K562 (cell line): Measurements from ENCODE around the gene WASL. TPM values are rescaled to one million over a fixed set of nuclear protein-coding genes. Genes with fewer than 3 reads are reported as not detected.

Experiments
- ATAC-seq: fragments of 200-7000 bp; cut with Tn5 transposase; 3 replicates; pipeline ENCODE4 v1.9.1; 2020; ENCODE audit warnings: moderate library complexity
- BruUV-seq: library from RNA; stranded (reverse); fragments of 400-500 nt; replicated peaks from 2 replicates; lab custom pipeline; 2021; lab: Mats Ljungman, UMichigan
- CTCF ChIA-PET: fragments of 300-600 bp; formaldehyde crosslinking; extraction: SDS; loops from one replicate; lab custom pipeline; 2021; ENCODE audit warnings: low intra/inter-chr PET ratio; lab: Yijun Ruan, JAX
- POLR2A ChIA-PET: fragments of 300-600, 350-650 bp; sonication (Branson Sonifier 250); formaldehyde crosslinking; extraction: SDS; loops from one replicate; lab custom pipeline; 2021; ENCODE audit warnings: antibody characterized with exemption, inconsistent platforms; lab: Yijun Ruan, JAX
- DNase-seq, 4 experiments: peaks; one replicate each; pipeline versions ENCODE4 v3.0.0 to v3.0.0-alpha.2; 2011 to 2018; ENCODE audit warnings: low spot score in 3 of 4, mixed read lengths in 3 of 4; ENCODE audit errors: extremely low read depth in 1 of 4
- FAIRE-seq: peaks from 2 replicates; lab custom pipeline; 2011; peaks lifted over from hg19 to GRCh38; lab: Jason Lieb, UNC
- H2AFZ ChIP-seq: 2 replicates; pipeline ENCODE4 v1.6.0; 2011; ENCODE audit warnings: low read depth, low read length, control low read depth, inconsistent platforms
- H3K27ac ChIP-seq: fragments of 200-600 bp; 3 replicates; pipeline ENCODE4 v1.8.0; 2011; ENCODE audit warnings: low read depth, mild to moderate bottlenecking, control low read depth, inconsistent platforms, low read length, moderate library complexity, mixed read lengths; ENCODE audit errors: extremely low read depth
- H3K27me3 ChIP-seq, 2 experiments: fragments of 300-600 bp in 1 of 2; 2 replicates in 1 of 2; 3 replicates in 1 of 2; pipeline versions ENCODE4 v1.6.0 to v1.8.0; 2011; ENCODE audit warnings: inconsistent platforms in 2 of 2, low read length in 2 of 2, mild to moderate bottlenecking in 1 of 2, mixed read lengths in 1 of 2, moderate library complexity in 1 of 2; ENCODE audit not compliant: control insufficient read depth in 2 of 2, insufficient read depth in 2 of 2
- H3K36me3 ChIP-seq: fragments of 300-600 bp; 3 replicates; pipeline ENCODE4 v1.8.0; 2011; ENCODE audit warnings: mild to moderate bottlenecking, low read length, inconsistent platforms; ENCODE audit not compliant: control insufficient read depth, insufficient read depth
- H3K4me1 ChIP-seq, 2 experiments: fragments of 200-600 bp in 1 of 2; replicated peaks in 1 of 2; 2 replicates in 1 of 2; 3 replicates in 1 of 2; pipeline versions ENCODE4 v1.5.1 to v1.8.0; 2011; ENCODE audit warnings: inconsistent platforms in 2 of 2, low read length in 2 of 2, mild to moderate bottlenecking in 1 of 2, mixed read lengths in 1 of 2, moderate library complexity in 1 of 2; ENCODE audit not compliant: control insufficient read depth in 2 of 2, insufficient read depth in 2 of 2
- H3K4me2 ChIP-seq: 2 replicates; pipeline ENCODE4 v1.6.1; 2011; ENCODE audit warnings: low read length, control low read depth, inconsistent platforms, mixed read lengths; ENCODE audit not compliant: insufficient read depth
- H3K4me3 ChIP-seq: fragments of 200-600 bp; sonication (generic), shearing (Covaris generic); 2 replicates; pipeline ENCODE4 v1.5.1; 2016; ENCODE audit warnings: control low read depth, inconsistent platforms
- H3K79me2 ChIP-seq: fragments of 200-600 bp; 3 replicates; pipeline ENCODE4 v1.8.0; 2011; ENCODE audit warnings: low read length, inconsistent platforms; ENCODE audit not compliant: control insufficient read depth, insufficient read depth
- H3K9ac ChIP-seq, 2 experiments: 2 replicates each; pipeline versions ENCODE4 v1.6.0 to v1.6.1; 2011; ENCODE audit warnings: low read depth in 2 of 2, low read length in 2 of 2, control low read depth in 1 of 2, inconsistent platforms in 1 of 2, mild to moderate bottlenecking in 1 of 2, mixed read lengths in 1 of 2; ENCODE audit not compliant: insufficient read depth in 1 of 2
- H3K9me1 ChIP-seq: one replicate; pipeline ENCODE4 v1.6.0; 2011; ENCODE audit warnings: inconsistent platforms, mild to moderate bottlenecking, low read length, moderate library complexity; ENCODE audit not compliant: control insufficient read depth, insufficient read depth
- H3K9me3 ChIP-seq: replicated peaks from 2 replicates; pipeline ENCODE4 v1.5.1; 2011; ENCODE audit warnings: low read depth, low read length, inconsistent platforms; ENCODE audit not compliant: control insufficient read depth, insufficient read depth
- H4K20me1 ChIP-seq: replicated peaks from 2 replicates; pipeline ENCODE4 v1.6.1; 2011; ENCODE audit warnings: low read length, inconsistent platforms, mixed read lengths; ENCODE audit not compliant: control insufficient read depth, insufficient read depth
- CHD4 ChIP-seq: fragments of 200-600 bp; sonication (generic); IDR thresholded peaks from 3 replicates; pipeline ENCODE4 v1.6.1; 2012; ENCODE audit warnings: low read depth, mild to moderate bottlenecking, mixed read lengths, low read length, inconsistent platforms; ENCODE audit not compliant: insufficient read depth, insufficient replicate concordance, poor library complexity, severe bottlenecking
- HSF4 ChIP-seq: fragments of 250-450 bp; sonication (Bioruptor Pico); IDR thresholded peaks from 2 replicates; pipeline ENCODE4 v2.1.2; 2022; ENCODE audit warnings: mild to moderate bottlenecking, moderate library complexity, borderline replicate concordance
- PHF8 ChIP-seq: fragments of 200-600 bp; sonication (generic); IDR thresholded peaks from 2 replicates; pipeline ENCODE4 v1.6.1; 2012; ENCODE audit warnings: mixed run types, mild to moderate bottlenecking, inconsistent platforms, low read length, moderate library complexity, borderline replicate concordance
- PRMT5 ChIP-seq: sonication (generic); formaldehyde crosslinking; IDR thresholded peaks from 2 replicates; pipeline ENCODE4 v1.5.0; 2020; ENCODE audit warnings: missing genetic modification reagents
- RAD21 ChIP-seq, 2 experiments: fragments of 250-450 bp in 1 of 2; fragments of 450-650 bp in 1 of 2; sonication (Bioruptor Pico) in 1 of 2; formaldehyde crosslinking in 1 of 2; IDR thresholded peaks in 1 of 2; conservative IDR thresholded peaks in 1 of 2; 2 replicates each; pipeline versions ENCODE4 v1.4.0 to v1.8.0; 2020 to 2022; ENCODE audit warnings: mild to moderate bottlenecking in 2 of 2, moderate library complexity in 1 of 2
- SETDB1 ChIP-seq: IDR thresholded peaks from one replicate; pipeline ENCODE4 v1.6.1; 2012; ENCODE audit warnings: low read length, control low read depth, inconsistent platforms
- ZNF384 ChIP-seq: IDR thresholded peaks from 2 replicates; pipeline ENCODE4 v1.6.1; 2012; ENCODE audit warnings: low read depth, low read length, improper control_type of control experiment
- ZNF586 ChIP-seq: fragments of 450-650 bp; formaldehyde crosslinking; conservative IDR thresholded peaks from 2 replicates; pipeline ENCODE4 v1.4.0; 2020; ENCODE audit warnings: mild to moderate bottlenecking, moderate library complexity
- WGBS: fragments of 100-300 bp; shearing (Covaris generic); methylation state at CpG from one replicate; pipeline ENCODE4 v1.1.6; 2016; ENCODE audit warnings: low coverage, mixed read lengths; ENCODE audit not compliant: insufficient coverage; ENCODE audit errors: missing lambda C conversion rate; 5-methylcytosine and 5-hydroxymethylcytosine counted together
- in situ Hi-C: fragments of 300-500 bp; cut with MboI; formaldehyde crosslinking; loops from 4 replicates; pipeline ENCODE4 v1.15.0; 2018; ENCODE audit warnings: inconsistent platforms, mixed read lengths
- intact Hi-C: fragments of 100-400 bp; cut with micrococcal nuclease; formaldehyde crosslinking; loops from 2 replicates; pipeline ENCODE4 v1.14.2; 2022
- polyA plus RNA-seq, 8 experiments: library from polyadenylated mRNA; depleted of rRNA in 4 of 8; stranded (reverse) in 5 of 8; unstranded in 3 of 8; fragments of >200 nt; fragmentation: Nextera tagmentation in 2 of 8; fragmentation: Illumina TruSeq in 1 of 8; extraction: Ambion mirVana in 2 of 8; extraction: Trizol in 1 of 8; gene quantifications; 2 replicates each; pipeline versions ENCODE4 v1.2.1 to v1.2.3, GENCODE V29; 2011 to 2014; ENCODE audit warnings: inconsistent platforms in 1 of 8, missing spikeins in 1 of 8
- total RNA-seq, 7 experiments: library from RNA; depleted of rRNA in 6 of 7; stranded (reverse); fragments of >200 nt in 6 of 7; fragmentation: Illumina TruSeq in 2 of 7; extraction: Trizol in 2 of 7; gene quantifications; 2 replicates each; pipeline versions ENCODE4 v1.2.1 to v1.2.3, GENCODE V29; 2011 to 2021; ENCODE audit warnings: low replicate concordance in 1 of 7
- TF ChIP-seq, protein P1 (sequence below), 3 experiments: IDR thresholded peaks in 2 of 3; conservative IDR thresholded peaks in 1 of 3; 2 replicates each; pipeline ENCODE4 v1.5.1; 2011 to 2012; ENCODE audit warnings: low read length in 3 of 3, mild to moderate bottlenecking in 3 of 3, control low read depth in 2 of 3, improper control_type of control experiment in 1 of 3, inconsistent platforms in 1 of 3, low read depth in 1 of 3, mixed read lengths in 1 of 3, moderate library complexity in 1 of 3; ENCODE audit not compliant: insufficient read depth in 2 of 3
- TF ChIP-seq, protein P2 (sequence below), 2 experiments: fragments of 450-650 bp; formaldehyde crosslinking in 1 of 2; IDR thresholded peaks; 2 replicates each; pipeline versions ENCODE4 v1.4.0 to v1.6.1; 2014 to 2020; ENCODE audit warnings: mild to moderate bottlenecking in 2 of 2, borderline replicate concordance in 1 of 2, low read depth in 1 of 2

Gene WASL
- total and polyA plus RNA-seq, 9 of the 15 experiments (the other 6 are each of a cell fraction or from before 2014, with no cell fraction given) = 3.2 to 13.9 (median 8.3) TPM

DNA sequence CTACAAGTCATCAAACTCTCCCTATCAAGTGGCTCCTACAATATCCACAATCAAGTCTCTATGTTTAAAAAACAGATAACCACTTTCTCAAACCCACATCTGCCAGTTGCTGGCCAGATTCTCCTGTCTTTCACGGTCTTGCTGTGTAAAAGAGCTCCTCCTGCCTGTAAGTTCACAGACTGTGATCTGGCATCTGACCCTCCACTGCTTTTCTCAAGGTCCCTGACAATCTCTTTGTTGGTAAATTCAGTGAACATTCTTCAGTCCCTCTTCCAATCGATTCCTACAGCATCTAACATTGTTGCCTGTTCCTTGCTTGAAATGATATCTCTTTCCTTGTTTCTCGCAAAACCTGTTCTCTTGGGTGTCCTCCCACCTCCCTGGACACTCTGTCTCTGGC lies 111.6 kb downstream of the WASL start:
- no peaks in the 10 kb centered on the region for H3K36me3 ChIP-seq
- POLR2A ChIA-PET = interaction anchor here (0.9 to 1.1 kb wide), 2 partner anchors 28 to 84 kb away, joined by 3 to 4 read pairs; no protein-coding TSS in a partner anchor

More for the DNA sequence above, 111.6 kb downstream of the WASL start:
- intact Hi-C loops (loop anchor here (5.0 kb wide), 1 partner anchor 1150 kb away; no protein-coding TSS in a partner anchor), in situ Hi-C loops (no loop called here)
- no peaks in the 10 kb centered on the region for H3K4me1 ChIP-seq
- no peak overlapping the region for H2AFZ ChIP-seq
- H4K20me1 ChIP-seq = no peaks in the 10 kb centered on the region
- no TSS peak for BruUV-seq
- DNase-seq = no peak
- H3K4me3 ChIP-seq = no peak overlapping the region
- H3K9ac ChIP-seq = no peak overlapping the region
- H3K9me3 ChIP-seq = no peaks in the 10 kb centered on the region
- H3K4me2 ChIP-seq = no peak overlapping the region
- no peak for FAIRE-seq
- peak; percentile 60 for ATAC-seq
- H3K79me2 ChIP-seq = no peaks in the 10 kb centered on the region
- CTCF ChIA-PET = interaction anchor here (0.6 to 2.1 kb wide), 2 partner anchors 46 to 409 kb away, joined by 3 to 12 read pairs; no protein-coding TSS in a partner anchor
- H3K9me1 ChIP-seq = no peaks in the 10 kb centered on the region
- H3K27me3 ChIP-seq = no peaks in the 10 kb centered on the region
- H3K27ac ChIP-seq = no peak overlapping the region
- TF ChIP-seq SETDB1 (no peak), PHF8 (no peak), PRMT5 (CRISPR knock-in tag) (no peak), CHD4 (no peak), ZNF586 (CRISPR knock-in tag) (no peak), RAD21 (CRISPR knock-in tag; conservative IDR thresholded peaks at IDR 0.05 in 1 of 2, IDR thresholded peaks at IDR 0.05 in 1 of 2) (peak; percentile 33 to 37), HSF4 (no peak), ZNF384 (no peak)
- TF ChIP-seq, protein P1, sequence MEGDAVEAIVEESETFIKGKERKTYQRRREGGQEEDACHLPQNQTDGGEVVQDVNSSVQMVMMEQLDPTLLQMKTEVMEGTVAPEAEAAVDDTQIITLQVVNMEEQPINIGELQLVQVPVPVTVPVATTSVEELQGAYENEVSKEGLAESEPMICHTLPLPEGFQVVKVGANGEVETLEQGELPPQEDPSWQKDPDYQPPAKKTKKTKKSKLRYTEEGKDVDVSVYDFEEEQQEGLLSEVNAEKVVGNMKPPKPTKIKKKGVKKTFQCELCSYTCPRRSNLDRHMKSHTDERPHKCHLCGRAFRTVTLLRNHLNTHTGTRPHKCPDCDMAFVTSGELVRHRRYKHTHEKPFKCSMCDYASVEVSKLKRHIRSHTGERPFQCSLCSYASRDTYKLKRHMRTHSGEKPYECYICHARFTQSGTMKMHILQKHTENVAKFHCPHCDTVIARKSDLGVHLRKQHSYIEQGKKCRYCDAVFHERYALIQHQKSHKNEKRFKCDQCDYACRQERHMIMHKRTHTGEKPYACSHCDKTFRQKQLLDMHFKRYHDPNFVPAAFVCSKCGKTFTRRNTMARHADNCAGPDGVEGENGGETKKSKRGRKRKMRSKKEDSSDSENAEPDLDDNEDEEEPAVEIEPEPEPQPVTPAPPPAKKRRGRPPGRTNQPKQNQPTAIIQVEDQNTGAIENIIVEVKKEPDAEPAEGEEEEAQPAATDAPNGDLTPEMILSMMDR (IDR thresholded peaks at IDR 0.05 in 2 of 3, conservative IDR thresholded peaks at IDR 0.05 in 1 of 3; ENCODE audit: insufficient read depth in 2 of 3, low read depth in 1 of 3, low read length in 3 of 3) = peak in 1 of 3 experiments; percentile 28; a peak in 2 of 6 replicates
- TF ChIP-seq, protein P2, sequence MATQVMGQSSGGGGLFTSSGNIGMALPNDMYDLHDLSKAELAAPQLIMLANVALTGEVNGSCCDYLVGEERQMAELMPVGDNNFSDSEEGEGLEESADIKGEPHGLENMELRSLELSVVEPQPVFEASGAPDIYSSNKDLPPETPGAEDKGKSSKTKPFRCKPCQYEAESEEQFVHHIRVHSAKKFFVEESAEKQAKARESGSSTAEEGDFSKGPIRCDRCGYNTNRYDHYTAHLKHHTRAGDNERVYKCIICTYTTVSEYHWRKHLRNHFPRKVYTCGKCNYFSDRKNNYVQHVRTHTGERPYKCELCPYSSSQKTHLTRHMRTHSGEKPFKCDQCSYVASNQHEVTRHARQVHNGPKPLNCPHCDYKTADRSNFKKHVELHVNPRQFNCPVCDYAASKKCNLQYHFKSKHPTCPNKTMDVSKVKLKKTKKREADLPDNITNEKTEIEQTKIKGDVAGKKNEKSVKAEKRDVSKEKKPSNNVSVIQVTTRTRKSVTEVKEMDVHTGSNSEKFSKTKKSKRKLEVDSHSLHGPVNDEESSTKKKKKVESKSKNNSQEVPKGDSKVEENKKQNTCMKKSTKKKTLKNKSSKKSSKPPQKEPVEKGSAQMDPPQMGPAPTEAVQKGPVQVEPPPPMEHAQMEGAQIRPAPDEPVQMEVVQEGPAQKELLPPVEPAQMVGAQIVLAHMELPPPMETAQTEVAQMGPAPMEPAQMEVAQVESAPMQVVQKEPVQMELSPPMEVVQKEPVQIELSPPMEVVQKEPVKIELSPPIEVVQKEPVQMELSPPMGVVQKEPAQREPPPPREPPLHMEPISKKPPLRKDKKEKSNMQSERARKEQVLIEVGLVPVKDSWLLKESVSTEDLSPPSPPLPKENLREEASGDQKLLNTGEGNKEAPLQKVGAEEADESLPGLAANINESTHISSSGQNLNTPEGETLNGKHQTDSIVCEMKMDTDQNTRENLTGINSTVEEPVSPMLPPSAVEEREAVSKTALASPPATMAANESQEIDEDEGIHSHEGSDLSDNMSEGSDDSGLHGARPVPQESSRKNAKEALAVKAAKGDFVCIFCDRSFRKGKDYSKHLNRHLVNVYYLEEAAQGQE (IDR thresholded peaks at IDR 0.05; ENCODE audit: borderline replicate concordance) = peak; percentile 12; the same call in 1 of the 2 replicates
- TF ChIP-seq, protein P2 (CRISPR knock-in tag; IDR thresholded peaks at IDR 0.05; ENCODE audit: low read depth) = no peak
- WGBS = 1% methylated on average over 3 of the region's 3 CpGs
